BLaER1 treated with 17β-estradiol and CSF1 and Interleukin-3, amounts not matched to agents 10 nM and 100 nM (cell line): ENCODE results near the gene PRKAG1.

Experiments used
- H3K27ac ChIP-seq, 11 experiments: shearing (Covaris generic); formaldehyde crosslinking; 2 replicates each; pipeline ENCODE4 v1.8.1; 2022
- H3K27me3 ChIP-seq, 11 experiments: shearing (Covaris generic); formaldehyde crosslinking; 2 replicates each; pipeline ENCODE4 v1.8.1; 2022
- H3K36me3 ChIP-seq, 11 experiments: shearing (Covaris generic); formaldehyde crosslinking; 2 replicates each; pipeline ENCODE4 v1.8.1; 2022
- H3K4me1 ChIP-seq, 10 experiments: shearing (Covaris generic); formaldehyde crosslinking; 2 replicates each; pipeline ENCODE4 v1.8.1; 2022
- H3K4me2 ChIP-seq, 11 experiments: shearing (Covaris generic); formaldehyde crosslinking; 2 replicates each; pipeline ENCODE4 v1.8.1; 2022
- H3K4me3 ChIP-seq, 10 experiments: shearing (Covaris generic); formaldehyde crosslinking; 2 replicates each; pipeline ENCODE4 v1.8.1; 2022
- H3K9ac ChIP-seq, 11 experiments: shearing (Covaris generic); formaldehyde crosslinking; 2 replicates each; pipeline ENCODE4 v1.8.1; 2022
- H3K9me3 ChIP-seq, 11 experiments: shearing (Covaris generic); formaldehyde crosslinking; replicated peaks in 1 of 11; 2 replicates each; pipeline ENCODE4 v1.8.1; 2022
- H4K20me1 ChIP-seq, 11 experiments: shearing (Covaris generic); formaldehyde crosslinking; 2 replicates each; pipeline ENCODE4 v1.8.1; 2022
- Cebpa-rat ChIP-seq, 11 experiments: shearing (Covaris generic); IDR thresholded peaks; 2 replicates each; pipeline ENCODE4 v1.8.1; 2022

Gene PRKAG1

DNA sequence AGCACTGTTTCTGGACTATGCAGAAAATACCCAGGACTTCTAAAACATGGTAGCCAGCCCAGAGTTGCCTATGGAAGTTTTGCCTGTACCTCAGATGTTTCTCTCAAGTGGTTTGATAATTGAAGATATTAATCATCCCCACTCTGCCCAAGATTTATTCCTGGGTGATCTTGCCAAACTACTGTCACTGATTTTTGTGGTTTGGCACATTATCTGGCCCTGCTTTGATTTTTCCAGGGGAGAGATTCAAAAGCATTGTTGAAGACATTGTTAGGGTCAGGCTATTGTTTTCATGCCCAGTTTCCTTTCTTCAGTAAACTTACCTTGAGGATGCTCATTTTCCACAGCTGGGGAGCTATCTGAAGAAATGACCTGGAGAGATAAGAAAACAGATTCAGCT is 5.8 kb downstream of the PRKAG1 start:
- Histone ChIP-seq H3K27ac (no peak overlapping the region), H3K4me3 (no peak overlapping the region), H3K9ac (no peak overlapping the region), H3K4me1 (peaks cover 8 to 27% (median 12%) of the 10 kb centered on the region in 10 experiments), H3K9me3 (no peaks in the 10 kb centered on the region), H3K4me2 (no peak overlapping the region), H3K36me3 (peaks cover 35 to 58% (median 46%) of the 10 kb centered on the region in 11 experiments), H4K20me1 (peaks cover 0 to 20% (median 4%) of the 10 kb centered on the region in 11 experiments; a peak in 4 of 22 replicates), H3K27me3 (no peaks in the 10 kb centered on the region)
- TF ChIP-seq Cebpa-rat (IDR thresholded peaks at IDR 0.05) = no peak

DNA sequence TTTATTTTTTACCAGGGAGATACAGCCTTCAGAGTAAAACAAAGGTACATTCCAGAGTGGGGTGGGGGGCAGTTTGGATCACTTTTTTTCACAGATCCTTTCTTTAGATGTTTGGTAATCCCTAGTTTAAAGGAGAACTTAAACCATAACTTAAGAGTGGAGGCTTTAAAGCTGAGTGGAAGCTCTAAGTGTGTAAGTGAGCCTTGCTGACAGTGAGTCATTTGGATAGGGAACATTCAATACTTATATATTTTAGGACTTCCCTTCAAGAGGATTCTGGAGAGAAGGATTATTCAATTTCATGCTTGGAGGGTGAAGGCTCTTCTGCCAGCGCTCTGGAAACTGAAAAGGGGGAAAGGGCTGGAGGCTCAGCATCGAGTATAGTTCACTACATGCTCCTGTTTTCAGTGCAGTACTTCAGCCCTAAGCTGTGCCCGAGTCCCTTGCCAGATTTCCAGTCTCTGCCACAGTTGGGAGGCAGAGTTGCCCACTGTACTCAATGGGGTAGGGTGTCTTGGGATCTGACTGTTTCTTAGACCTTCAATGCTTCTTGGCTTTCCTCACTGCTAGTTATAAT is 8.4 kb downstream of the PRKAG1 start:
- Histone ChIP-seq H3K27me3 (no peaks in the 10 kb centered on the region), H3K36me3 (peaks cover 43 to 71% (median 57%) of the 10 kb centered on the region in 11 experiments), H3K4me3 (no peak overlapping the region), H3K27ac (no peak overlapping the region), H4K20me1 (peaks cover 0 to 27% (median 4%) of the 10 kb centered on the region in 11 experiments; a peak in 7 of 22 replicates), H3K4me1 (peaks cover 0 to 9% (median 0%) of the 10 kb centered on the region in 10 experiments; a peak in 3 of 20 replicates), H3K9ac (peak overlapping the region in 1 of 11 experiments; percentile 9; a peak in 2 of 22 replicates), H3K9me3 (no peaks in the 10 kb centered on the region), H3K4me2 (no peak overlapping the region)
- TF ChIP-seq Cebpa-rat (IDR thresholded peaks at IDR 0.05) = no peak

DNA sequence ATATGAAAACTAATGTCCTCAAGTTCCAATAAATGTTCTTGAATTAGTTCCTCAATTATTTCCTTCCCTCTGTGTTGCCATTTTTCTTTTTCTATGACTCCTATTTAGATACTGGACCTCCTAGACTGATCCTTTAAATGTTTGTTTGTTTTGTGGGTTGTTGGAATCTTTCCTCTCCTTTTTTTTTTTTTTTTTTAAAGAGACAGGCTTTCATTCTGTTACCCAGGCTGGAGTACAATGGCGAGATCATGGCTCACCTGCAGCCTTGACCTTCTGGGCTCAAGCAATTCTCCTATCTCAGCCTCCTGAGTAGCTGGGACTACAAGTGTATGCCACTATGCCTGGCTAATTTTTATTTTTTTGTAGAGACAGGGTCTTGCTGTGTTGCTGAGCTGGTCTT is 9.6 kb downstream of the PRKAG1 start:
- Histone ChIP-seq H3K4me3 (no peak overlapping the region), H4K20me1 (peaks cover 0 to 23% (median 3%) of the 10 kb centered on the region in 11 experiments; a peak in 7 of 22 replicates), H3K36me3 (peaks cover 55 to 84% (median 70%) of the 10 kb centered on the region in 11 experiments), H3K4me1 (no peaks in the 10 kb centered on the region), H3K9me3 (no peaks in the 10 kb centered on the region), H3K27ac (no peak overlapping the region), H3K9ac (no peak overlapping the region), H3K27me3 (no peaks in the 10 kb centered on the region), H3K4me2 (no peak overlapping the region)
- TF ChIP-seq Cebpa-rat (IDR thresholded peaks at IDR 0.05) = no peak

DNA sequence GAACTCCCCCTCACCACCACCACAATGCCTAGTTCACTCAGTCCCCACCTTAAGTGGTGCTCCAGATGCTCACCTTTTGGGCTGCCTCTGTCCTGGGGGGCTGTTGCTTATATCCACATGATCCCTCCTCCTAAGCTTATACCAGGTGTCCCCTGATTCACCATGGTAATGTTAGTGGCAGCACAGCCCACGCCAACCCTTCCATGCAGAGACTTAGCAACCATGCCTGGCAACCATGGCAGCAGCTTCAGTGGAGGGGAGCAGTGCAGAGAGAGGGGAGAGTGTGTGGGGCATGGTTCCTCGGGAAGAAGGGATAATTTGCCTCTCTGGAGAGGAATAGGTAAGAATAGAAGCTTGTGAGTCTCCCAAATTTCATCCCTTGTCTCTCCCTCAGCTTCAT is 18.2 kb downstream of the PRKAG1 start:
- H3K4me2 ChIP-seq = peak overlapping the region; percentile 95 to 100 (median 97)
- H3K4me3 ChIP-seq = peak overlapping the region in 6 of 10 experiments; percentile 52 to 68 (median 58); a peak in 12 of 20 replicates
- H3K9me3 ChIP-seq = no peaks in the 10 kb centered on the region
- H4K20me1 ChIP-seq = peaks cover 0 to 59% (median 13%) of the 10 kb centered on the region in 11 experiments; a peak in 14 of 22 replicates
- peaks cover 57 to 62% (median 60%) of the 10 kb centered on the region in 11 experiments for H3K27me3 ChIP-seq
- peaks cover 37 to 52% (median 43%) of the 10 kb centered on the region in 11 experiments for H3K36me3 ChIP-seq
- no peak for TF ChIP-seq Cebpa-rat (IDR thresholded peaks at IDR 0.05)
- peak overlapping the region in 9 of 11 experiments; percentile 33 to 74 (median 58); a peak in 15 of 22 replicates for H3K9ac ChIP-seq
- H3K27ac ChIP-seq = peak overlapping the region in 4 of 11 experiments; percentile 22 to 57 (median 42); a peak in 4 of 22 replicates
- peaks cover 46 to 59% (median 51%) of the 10 kb centered on the region in 10 experiments for H3K4me1 ChIP-seq

DNA sequence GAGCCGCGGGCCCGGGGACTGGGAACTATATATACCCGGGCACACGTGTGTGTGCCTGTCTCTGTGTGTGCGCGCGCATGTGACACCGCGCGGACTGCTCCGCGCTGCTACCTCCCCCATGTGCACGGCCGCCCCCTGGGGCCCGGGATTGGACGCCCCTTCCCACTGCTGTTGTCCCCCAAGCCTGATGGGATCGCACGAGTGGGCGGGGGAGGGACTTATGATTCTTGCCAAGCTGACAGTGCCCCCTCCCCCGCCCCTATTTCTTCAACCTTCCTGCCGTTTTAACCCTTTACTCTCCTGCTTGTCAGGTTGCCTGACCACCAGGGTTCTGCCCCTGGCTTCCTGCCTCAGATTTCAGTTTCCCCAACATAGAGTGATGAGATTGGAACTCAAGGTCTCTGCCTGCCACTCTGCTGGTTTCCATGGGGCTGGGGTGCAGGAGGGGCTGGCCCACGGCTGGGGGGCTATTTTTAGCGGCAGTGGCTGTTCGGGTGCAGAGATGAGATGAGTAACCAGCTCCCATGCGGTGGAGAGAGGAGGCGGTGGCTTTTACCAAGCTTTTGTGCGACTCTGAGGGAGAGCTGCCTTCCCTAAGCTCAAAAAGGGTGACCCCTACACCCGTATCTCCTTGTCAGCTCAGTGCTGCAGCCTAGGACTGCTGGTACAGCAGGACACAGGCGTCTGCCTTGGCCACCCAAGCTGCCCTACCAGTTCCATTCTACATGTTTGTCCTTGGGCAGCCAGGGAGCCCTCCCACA is 19.0 kb downstream of the PRKAG1 start, which contains the start of gene DDN:
DDN (minus strand) TSS at position 5 of the 761 bp plus-strand sequence. CDS start 88 bp downstream, outside the sequence.
- H3K27me3 ChIP-seq = peaks cover 62 to 69% (median 66%) of the 10 kb centered on the region in 11 experiments
- peak within 1 kb of the TSS in 8 of 11 experiments; percentile 22 to 60 (median 44); a peak in 12 of 22 replicates for H3K27ac ChIP-seq
- no peak for TF ChIP-seq Cebpa-rat (IDR thresholded peaks at IDR 0.05)
- H3K36me3 ChIP-seq = peaks cover 29 to 44% (median 35%) of the 10 kb centered on the region in 11 experiments
- peak within 1 kb of the TSS; percentile 48 to 71 (median 60) for H3K4me3 ChIP-seq
- peaks cover 46 to 61% (median 55%) of the 10 kb centered on the region in 10 experiments for H3K4me1 ChIP-seq
- peak within 1 kb of the TSS; percentile 95 to 100 (median 97) for H3K4me2 ChIP-seq
- no peaks in the 10 kb centered on the region for H3K9me3 ChIP-seq
- peaks cover 0 to 59% (median 13%) of the 10 kb centered on the region in 11 experiments; a peak in 13 of 22 replicates for H4K20me1 ChIP-seq
- peak within 1 kb of the TSS; percentile 33 to 78 (median 61) for H3K9ac ChIP-seq

DNA sequence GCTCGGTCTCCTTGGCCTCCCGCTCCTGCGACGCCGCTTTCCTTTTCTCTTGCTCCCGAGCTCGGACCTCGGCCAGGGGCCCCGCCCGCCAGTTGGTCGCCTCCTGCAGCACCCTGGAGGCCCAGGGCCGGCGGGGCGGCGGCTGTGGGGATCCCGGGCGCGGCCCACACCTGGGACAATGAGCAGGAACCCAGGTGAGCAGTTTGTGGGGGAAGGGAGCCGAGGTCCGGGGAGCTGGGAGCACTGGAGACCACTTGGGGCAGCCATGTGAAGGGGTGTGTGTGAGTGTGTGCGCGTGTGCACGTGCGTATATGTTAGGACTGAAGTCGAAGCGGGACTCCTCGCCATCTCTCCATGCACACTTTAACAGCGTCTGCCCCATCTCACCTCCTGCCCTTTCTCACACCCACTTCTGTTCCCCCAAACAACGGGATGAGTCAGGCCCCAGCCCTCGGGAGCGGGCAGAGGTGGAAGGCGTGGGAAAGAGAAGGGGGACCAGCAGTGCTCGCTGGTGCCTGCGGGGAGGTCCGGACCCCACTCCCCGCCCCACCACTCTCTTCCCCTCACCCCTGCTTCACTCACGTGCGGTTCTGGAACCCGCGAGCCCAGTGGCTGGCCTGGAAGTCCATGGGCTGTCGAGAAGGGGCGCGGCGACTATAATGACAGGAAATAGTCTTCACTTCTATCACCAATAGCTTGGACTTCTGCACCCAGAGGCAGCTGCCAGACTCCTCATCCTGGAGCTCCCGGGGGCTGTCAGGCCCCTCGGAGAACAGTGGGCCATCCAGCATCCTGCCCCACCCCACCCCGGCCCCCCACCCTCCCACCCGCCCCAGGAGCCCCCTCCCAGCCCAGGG is 19.9 kb downstream of the PRKAG1 start:
- Histone ChIP-seq H3K9ac (peak overlapping the region; percentile 12 to 78 (median 61); a peak in 20 of 22 replicates), H3K27ac (peak overlapping the region in 3 of 11 experiments; percentile 3 to 54 (median 35); a peak in 5 of 22 replicates), H3K4me3 (peak overlapping the region; percentile 48 to 71 (median 59)), H4K20me1 (peaks cover 0 to 55% (median 13%) of the 10 kb centered on the region in 11 experiments; a peak in 13 of 22 replicates), H3K4me2 (peak overlapping the region; percentile 95 to 100 (median 97)), H3K4me1 (peaks cover 46 to 61% (median 55%) of the 10 kb centered on the region in 10 experiments), H3K27me3 (peaks cover 70 to 78% (median 74%) of the 10 kb centered on the region in 11 experiments), H3K36me3 (peaks cover 20 to 36% (median 27%) of the 10 kb centered on the region in 11 experiments), H3K9me3 (no peaks in the 10 kb centered on the region)
- no peak for TF ChIP-seq Cebpa-rat (IDR thresholded peaks at IDR 0.05)

DNA sequence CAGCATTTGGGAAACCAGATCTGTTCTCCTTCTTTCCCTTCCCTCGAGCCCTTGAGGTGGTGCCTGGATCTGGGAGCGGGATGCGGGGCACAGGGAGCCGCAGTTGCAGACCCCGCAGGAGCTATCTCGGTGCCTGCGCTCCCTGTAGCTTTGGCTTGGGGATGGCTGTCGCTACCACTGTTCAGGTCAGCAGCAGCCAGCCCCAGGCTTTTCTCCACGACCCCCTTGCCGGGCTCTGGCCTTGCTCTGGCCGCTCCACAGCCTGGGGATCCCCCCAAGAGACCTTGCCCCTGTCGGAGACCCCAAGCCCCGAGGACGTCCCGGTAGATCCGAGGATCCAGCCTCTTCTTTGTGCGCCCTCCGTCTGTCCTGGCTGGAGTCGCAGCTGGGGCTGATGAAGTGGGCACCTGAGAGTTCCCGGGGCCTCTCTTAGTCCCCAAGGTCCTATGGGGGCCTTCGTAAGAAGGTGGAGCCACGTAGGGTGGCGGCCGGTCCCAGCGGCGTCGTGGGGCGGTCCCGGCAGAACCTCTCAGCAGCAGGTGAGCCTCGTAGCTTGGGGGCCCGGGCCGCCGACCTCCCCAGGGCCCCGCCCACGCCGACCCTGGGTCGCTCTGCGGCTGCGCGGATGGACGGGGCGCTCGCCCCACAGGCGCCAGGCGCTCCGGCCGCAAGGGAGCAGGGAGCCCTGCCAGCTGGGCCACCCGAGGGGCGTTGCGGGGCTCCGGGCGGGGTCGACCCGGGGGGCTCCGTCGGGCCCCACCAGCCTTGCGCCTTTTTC is 20.7 kb downstream of the PRKAG1 start:
- H4K20me1 ChIP-seq = peaks cover 0 to 49% (median 13%) of the 10 kb centered on the region in 11 experiments; a peak in 13 of 22 replicates
- peaks cover 46 to 61% (median 55%) of the 10 kb centered on the region in 10 experiments for H3K4me1 ChIP-seq
- H3K9ac ChIP-seq = peak overlapping the region; percentile 12 to 78 (median 67); a peak in 20 of 22 replicates
- peaks cover 13 to 28% (median 19%) of the 10 kb centered on the region in 11 experiments for H3K36me3 ChIP-seq
- peaks cover 70 to 85% (median 78%) of the 10 kb centered on the region in 11 experiments for H3K27me3 ChIP-seq
- H3K4me2 ChIP-seq = peak overlapping the region; percentile 92 to 100 (median 97)
- H3K27ac ChIP-seq = peak overlapping the region in 3 of 11 experiments; percentile 3 to 54 (median 35); a peak in 5 of 22 replicates
- H3K9me3 ChIP-seq = no peaks in the 10 kb centered on the region
- peak overlapping the region; percentile 48 to 71 (median 59) for H3K4me3 ChIP-seq
- TF ChIP-seq Cebpa-rat (IDR thresholded peaks at IDR 0.05) = no peak
